ENCODE results near the gene CTBS.

The CTBS gene

GRCh38 chr1:84502927-84503326, 71.3 kb downstream of the CTBS start:
- H3K36me3 ChIP-seq (ENCODE audit: control insufficient read depth, insufficient read depth, low read length): peaks cover under 1% of the 10 kb centered on the region
- H3K4me1 ChIP-seq (ENCODE audit: control insufficient read depth, insufficient read depth, low read length): peaks cover 4% of the 10 kb centered on the region
- H3K9me3 ChIP-seq (ENCODE audit: control insufficient read depth, low read length): no peaks in the 10 kb centered on the region
- no peaks in the 10 kb centered on the region for H3K27me3 ChIP-seq (ENCODE audit: control insufficient read depth, insufficient read depth, low read length)
- H3K4me3 ChIP-seq (ENCODE audit: low read length): no peak overlapping the region
- no peak overlapping the region for H3K9ac ChIP-seq (ENCODE audit: low read length)
